HG03175 (cell line): ENCODE data around the gene FUT4.

Experiments used
- ATAC-seq: cut with Tn5 transposase; IDR thresholded peaks from one replicate; pipeline ENCODE4 v1.9.1; 2021; ENCODE audit warnings: mild to moderate bottlenecking, moderate library complexity; ENCODE audit not compliant: unreplicated experiment

FUT4 gene

GRCh38 chr11:94597896-94598295 is 54.2 kb downstream of the FUT4 start:
- ATAC-seq, result no peak
